ENCODE data around the gene CAPN7.

The CAPN7 gene

DNA sequence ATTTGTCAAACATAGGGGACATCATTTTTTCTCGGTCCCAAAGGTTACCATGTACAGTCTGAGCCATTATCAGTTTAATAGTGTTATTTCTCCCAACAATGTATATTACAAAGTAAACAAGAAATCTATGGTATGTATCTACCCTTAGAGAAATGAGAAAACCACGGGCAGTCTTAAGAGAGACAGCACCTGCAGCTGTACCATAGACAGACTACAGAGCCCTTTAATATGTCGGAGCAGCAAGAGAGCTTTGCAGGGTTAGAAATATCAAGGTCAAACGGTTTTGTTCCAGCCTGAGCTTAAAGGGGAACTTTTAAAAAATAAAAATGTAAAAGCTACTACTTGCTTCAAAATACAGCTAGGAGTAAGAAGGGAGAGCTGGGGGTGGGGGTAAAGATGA, 73.2 kb downstream of the CAPN7 start:
- no peak for DNase-seq

DNA sequence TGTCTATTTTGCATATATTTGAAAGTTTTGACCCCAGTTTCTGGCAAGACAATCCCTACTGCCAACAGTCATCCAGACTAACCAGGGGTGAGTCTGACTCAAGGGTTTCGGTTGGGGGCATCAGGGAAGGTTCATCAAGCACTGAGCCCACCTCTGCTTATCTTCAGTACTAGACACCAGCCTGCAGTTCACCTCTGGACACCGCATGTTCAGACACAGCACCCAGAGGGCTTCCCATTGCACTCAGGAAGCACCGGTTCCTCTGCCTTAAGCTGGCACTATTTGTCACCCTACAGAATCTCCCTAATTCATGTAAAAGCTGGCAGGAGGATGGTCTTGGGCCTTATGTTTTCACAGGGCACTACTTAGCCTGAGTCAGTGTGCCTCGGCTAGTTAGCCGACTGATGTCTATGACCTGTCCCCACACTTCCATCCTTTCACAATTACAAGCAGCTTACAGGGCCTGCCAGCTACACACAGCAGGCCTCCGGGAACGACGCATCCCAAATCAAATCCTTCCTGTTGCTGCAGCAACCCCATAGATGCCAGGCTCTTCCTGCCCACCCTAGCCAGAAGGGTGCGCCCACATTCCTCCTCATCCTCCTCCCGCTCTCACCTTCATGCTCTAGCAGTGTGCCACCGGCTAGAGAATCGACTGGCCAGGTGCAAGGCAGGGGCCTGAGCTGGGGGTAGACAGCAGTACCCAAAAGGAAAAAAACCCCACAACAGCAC, 73.8 kb downstream of the CAPN7 start:
- no peak for DNase-seq

DNA sequence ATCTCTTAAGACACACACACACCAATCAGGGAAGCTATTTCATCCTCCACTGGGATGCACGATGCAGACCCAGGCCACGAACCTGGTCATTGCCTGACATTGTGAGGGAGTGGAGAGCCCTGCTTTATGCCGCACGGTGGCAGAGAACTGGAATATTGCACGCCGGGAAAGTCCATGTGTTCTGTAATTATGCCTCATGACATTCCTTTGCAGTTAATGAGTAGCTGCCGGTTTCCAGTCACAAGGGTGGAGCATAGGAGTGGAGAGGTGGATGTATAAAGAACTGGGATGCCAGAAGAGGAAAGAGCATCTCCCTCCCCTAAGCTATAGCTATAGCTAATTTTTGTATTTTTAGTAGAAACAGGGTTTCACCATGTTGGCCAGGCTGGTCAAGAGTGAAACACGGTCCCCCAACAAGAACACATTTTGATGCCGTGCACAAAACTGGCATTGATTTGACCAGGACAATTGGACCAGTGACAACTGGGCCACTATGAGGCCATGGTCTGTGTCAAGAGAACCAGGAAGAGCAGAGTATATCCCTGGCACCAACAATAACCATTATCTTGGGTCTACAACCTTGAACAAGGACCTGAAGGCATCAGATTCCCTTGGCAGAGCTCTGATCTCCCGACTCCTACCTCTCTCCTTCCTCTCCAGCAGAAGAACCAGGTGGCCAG, 74.9 kb downstream of the CAPN7 start:
- DNase-seq, result no peak

GRCh38 chr3:15281817-15282216, 75.8 kb downstream of the CAPN7 start:
- DNase-seq, result no peak

DNA sequence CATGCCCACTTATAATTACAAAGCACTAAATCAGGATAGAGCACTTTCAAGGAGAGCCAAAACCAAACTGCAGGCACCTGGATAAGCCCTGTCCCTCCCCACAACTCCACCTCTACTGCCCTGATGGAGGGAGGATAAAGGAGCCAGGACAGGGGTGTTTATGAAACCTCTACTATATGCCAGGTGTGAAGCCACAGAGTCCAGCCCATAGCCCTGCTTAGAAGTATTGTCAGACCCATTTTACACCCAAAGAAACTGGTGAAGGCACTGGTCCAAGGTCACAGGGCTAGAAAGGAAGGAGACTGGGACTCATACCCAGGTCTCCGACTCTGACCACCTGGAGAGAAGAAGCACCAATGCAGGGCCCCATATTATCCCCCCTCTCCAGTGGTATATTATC, 77.7 kb downstream of the CAPN7 start:
- no peak for DNase-seq

- DNase-seq, result peak; percentile 32
Measured at GRCh38 chr3:15284121-15284889, 78.3 kb downstream of the CAPN7 start.

DNA sequence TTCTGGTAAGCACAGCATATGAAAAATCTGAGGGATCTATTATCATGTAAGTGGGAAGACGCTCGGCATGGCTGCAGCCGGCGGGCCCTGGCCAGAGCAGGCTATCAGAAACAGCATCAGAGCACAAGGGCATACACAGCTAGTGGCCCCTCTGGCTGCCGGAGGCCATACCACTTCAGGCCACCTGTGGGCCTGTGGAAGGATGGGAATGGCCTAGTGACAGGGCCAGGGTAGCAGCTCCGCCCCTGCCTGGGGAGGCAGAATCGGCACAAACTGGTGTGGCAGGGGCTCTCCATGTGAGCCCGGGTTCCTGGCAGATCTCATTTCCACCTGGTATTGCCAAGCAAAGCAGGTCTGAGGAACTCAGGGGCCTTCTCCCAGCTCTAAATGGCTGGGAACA, 80.0 kb downstream of the CAPN7 start:
- DNase-seq, result no peak

DNA sequence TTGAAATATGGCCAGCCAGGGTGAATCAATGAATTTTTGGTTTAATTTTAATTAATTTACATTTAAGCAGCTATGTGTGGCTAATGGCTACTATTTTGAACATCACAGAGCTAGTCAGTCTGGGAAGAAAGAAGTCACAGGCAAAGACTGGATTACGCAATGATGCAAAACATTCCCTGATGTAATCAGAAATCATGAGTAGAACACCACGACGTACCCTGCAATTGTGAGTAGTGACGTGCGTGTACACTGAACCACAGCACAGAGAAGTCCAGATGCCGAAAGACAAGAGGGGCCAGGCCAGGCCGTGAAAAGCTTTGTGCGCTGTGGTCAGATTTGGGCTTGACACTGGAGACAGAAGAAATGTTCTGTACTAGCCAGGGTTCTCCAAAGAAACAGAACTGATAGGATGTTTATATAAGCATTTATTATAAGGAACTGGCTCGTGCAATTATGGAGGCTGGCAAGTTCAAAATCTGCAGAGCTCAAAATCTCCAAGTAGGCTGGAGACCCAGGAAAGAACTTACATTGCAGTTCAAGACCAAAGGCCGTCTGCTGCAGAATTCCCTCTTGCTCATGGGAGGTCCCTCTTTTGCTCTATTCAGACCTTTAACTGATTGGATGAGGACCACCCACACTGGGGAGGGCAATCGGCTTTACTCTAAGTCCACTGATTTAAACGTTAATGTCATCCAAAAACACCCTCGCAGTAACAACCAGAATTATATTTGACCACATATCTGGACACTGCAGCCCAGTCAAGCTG, 81.7 kb downstream of the CAPN7 start:
- peak; percentile 76 for DNase-seq

- no peak for DNase-seq
Measured at GRCh38 chr3:15288331-15289035, 82.4 kb downstream of the CAPN7 start.

DNA sequence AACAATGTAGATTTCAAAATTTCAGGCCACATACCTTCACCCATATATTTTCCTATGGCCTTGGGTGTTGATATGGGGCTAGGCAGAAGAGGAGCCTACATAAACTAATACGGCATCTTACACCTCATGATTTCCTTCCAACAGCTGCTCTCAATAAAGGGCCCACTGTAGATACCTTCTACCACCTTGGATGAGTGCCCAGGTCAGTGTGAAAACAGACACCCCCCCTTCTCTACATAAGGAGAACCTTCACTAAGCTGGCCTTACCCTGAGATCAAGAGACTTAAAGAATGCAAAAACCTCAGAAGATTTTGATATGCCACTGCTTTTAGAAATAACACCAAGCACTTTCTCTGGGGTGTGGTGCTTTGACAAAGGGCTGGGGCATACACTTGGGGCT, 83.6 kb downstream of the CAPN7 start:
- no peak for DNase-seq

GRCh38 chr3:15290736-15291135, 84.7 kb downstream of the CAPN7 start:
- DNase-seq, result no peak

DNA sequence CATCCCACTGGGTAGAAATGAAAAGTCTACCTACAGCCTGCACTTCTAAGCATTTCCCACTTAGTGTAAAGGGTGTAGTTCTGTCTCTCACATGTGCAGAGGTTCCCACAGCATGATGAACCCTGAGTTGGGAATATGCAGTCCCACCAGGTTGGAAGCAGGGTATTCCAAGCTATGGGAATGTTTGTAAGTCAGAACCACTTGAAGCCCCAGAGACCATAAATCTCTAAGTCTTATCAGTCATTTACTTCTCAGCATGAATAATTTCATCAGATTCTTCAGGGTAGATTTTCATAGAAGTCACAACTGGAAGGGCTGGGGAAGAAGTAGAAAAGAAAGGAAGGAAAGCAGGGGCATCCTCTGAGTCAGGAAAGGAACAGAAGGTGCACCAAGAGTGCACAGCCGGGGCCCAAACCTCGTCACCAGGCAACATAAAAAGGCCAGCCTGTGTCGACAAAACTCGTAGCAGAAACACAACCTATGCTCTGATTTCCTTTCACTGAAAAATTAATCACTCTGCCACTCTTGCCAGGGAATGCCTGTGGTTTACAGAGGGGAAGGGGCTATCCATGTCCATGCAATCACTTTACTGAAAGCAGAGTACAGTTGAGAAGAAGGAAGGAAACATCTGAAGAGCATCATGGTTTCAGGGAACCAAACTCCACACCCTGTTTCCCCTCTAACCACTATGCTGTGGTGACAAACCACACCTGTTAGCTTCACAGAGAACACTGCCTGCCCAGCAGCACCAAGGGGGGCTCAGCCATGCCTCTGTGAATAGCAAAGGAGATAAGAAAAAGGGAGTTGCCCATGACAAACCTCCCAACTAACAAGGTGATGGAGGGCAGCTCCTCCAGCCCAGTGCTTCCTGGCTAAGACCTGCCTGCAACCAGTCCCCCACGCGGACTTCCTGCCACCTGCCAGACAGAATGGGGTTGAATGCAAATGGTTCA, 85.8 kb downstream of the CAPN7 start:
- DNase-seq, result no peak

- DNase-seq, result no peak
Measured at GRCh38 chr3:15292765-15293522, 86.9 kb downstream of the CAPN7 start.

- no peak for DNase-seq
Measured at GRCh38 chr3:15294929-15295328, 88.9 kb downstream of the CAPN7 start.

- peak; percentile 71 for DNase-seq
Measured at GRCh38 chr3:15295506-15295905, 89.5 kb downstream of the CAPN7 start.

GRCh38 chr3:15297608-15298350, 91.7 kb downstream of the CAPN7 start:
- DNase-seq, result no peak

- DNase-seq, result no peak
Measured at GRCh38 chr3:15298504-15298903, 92.5 kb downstream of the CAPN7 start.

DNA sequence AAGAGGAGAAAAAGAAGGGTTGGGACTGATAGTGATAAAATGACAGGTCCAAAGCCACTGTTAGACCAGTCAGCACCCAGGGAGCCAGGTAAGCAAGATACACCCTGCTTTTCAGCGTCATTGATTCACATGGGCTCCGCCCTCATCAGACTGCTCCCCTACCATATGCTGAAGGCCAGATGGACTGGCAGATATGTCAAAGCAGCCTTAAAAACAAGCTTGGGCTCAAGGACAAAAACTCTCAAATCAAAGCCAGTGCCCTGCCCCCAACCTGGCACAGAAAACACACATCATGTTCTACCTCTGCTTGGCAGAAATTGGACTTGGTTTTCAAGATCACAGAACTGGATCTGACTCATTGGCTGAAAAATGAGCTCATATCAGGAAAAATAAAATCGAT, 93.0 kb downstream of the CAPN7 start:
- no peak for DNase-seq

DNA sequence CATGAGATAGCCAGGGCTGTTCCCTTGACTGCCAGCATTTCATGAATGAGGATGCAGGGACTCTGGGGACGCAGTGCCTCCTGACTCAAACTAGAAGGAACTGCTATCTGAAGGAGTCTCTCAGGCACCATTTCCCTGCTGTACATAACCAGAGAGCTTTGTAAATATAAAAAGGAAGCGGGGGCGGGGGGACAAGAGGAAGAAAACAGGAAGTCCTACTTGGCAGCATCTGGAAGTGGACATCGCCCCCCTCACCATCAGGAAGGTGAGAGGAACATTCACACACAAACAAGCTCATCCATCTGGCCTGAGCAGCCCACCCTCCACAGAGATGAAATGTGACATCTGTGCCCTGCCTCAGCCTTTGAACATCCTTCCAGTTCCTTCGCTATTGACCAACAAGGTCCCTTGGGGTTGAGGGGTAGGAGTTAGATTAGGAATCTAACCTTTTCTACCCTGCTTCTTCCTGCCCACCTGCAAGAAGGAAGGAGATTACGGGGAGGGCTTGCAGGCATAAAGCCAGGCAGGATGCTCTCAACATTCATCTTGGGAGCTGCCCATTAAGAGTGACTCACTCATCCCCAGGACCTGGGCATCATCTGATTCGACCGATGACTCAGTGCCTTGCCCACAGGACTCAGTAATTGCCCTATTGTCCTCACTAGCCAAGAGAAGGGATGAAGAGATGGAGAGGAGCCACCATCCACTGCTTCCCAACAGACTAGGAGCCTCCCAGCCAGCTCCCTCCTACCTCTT, 94.5 kb downstream of the CAPN7 start:
- peak; percentile 70 for DNase-seq

Measured in fibroblast of skin of right biceps (primary cell).